Measurements from ENCODE around the gene FRG2. TPM values are rescaled to one million over a fixed set of nuclear protein-coding genes. Genes with fewer than 3 reads are reported as not detected.
"Not testable (repeated sequence)": the region's sequence is repeated elsewhere in the genome, so short reads cannot be mapped to it uniquely, and the experiment has no call there.

Gene FRG2
- total RNA-seq, 1 experiment from 2014 or later, result not detected

DNA sequence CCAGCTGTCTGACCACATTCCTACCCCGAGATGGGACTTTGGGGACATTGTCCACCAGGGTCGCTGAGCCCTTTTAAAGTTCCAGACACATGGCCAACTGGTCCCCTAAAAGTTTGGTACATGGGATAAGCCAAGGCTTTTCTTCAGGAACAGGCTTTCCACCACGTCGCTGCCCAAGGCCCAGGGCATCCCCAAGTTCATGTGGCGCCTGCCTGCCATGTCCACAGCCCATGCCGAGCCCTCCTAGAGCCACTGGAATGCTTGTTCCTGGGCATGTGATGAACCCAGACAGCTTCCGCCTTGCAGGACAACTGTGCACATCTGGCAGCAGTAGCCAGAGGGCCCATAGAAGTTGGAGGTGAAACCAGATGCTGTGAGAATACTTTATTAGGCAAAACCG lies 45.1 kb downstream of the FRG2 start:
- DNase-seq, result no peak
- intact Hi-C loops (cut with micrococcal nuclease; ENCODE audit: unreplicated experiment), result no loop called here
- no peaks in the 10 kb centered on the region for H3K4me1 Mint-ChIP-seq (ENCODE audit: low read depth, unreplicated experiment)
- no peaks in the 10 kb centered on the region for H3K27me3 Mint-ChIP-seq (ENCODE audit: unreplicated experiment)
- H3K9me3 Mint-ChIP-seq (ENCODE audit: low read depth, unreplicated experiment), result no peaks in the 10 kb centered on the region
- CTCF ChIA-PET, result no interaction called here
- no TSS peak for BruUV-seq (replicated peaks)
- TF ChIP-seq, protein P1, sequence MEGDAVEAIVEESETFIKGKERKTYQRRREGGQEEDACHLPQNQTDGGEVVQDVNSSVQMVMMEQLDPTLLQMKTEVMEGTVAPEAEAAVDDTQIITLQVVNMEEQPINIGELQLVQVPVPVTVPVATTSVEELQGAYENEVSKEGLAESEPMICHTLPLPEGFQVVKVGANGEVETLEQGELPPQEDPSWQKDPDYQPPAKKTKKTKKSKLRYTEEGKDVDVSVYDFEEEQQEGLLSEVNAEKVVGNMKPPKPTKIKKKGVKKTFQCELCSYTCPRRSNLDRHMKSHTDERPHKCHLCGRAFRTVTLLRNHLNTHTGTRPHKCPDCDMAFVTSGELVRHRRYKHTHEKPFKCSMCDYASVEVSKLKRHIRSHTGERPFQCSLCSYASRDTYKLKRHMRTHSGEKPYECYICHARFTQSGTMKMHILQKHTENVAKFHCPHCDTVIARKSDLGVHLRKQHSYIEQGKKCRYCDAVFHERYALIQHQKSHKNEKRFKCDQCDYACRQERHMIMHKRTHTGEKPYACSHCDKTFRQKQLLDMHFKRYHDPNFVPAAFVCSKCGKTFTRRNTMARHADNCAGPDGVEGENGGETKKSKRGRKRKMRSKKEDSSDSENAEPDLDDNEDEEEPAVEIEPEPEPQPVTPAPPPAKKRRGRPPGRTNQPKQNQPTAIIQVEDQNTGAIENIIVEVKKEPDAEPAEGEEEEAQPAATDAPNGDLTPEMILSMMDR (IDR thresholded peaks at IDR 0.05; ENCODE audit: unreplicated experiment), result no peak
- H3K4me3 Mint-ChIP-seq (ENCODE audit: low read depth, unreplicated experiment), result no peak overlapping the region
- peaks cover 6% of the 10 kb centered on the region for H3K36me3 Mint-ChIP-seq (ENCODE audit: insufficient read depth, unreplicated experiment)
- H3K27ac Mint-ChIP-seq (ENCODE audit: unreplicated experiment), result no peak overlapping the region

DNA sequence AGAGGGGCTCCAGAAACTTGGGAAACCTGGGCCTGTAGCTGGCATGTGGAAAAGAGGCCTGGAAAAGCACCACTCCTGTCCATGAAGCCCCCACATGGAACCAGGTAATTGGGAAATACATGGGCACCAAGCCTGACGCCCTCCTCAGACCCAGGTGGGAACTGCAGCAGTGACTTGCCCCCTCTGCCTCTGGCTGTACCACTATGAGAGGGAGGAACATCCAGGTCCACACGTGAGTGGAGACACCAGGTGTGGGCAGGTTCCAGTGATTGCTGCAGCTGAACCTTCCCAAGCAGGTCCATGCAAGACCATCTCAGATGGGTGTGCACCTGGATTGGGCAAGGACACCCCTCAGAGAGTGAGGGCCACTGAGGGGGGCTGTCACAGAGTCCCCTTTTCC lies 46.8 kb downstream of the FRG2 start:
- H3K36me3 Mint-ChIP-seq (ENCODE audit: insufficient read depth, unreplicated experiment); H3K4me1 Mint-ChIP-seq (ENCODE audit: low read depth, unreplicated experiment); CTCF ChIA-PET; H3K27ac Mint-ChIP-seq (ENCODE audit: unreplicated experiment); BruUV-seq (replicated peaks); DNase-seq; H3K27me3 Mint-ChIP-seq (ENCODE audit: unreplicated experiment); intact Hi-C loops (cut with micrococcal nuclease; ENCODE audit: unreplicated experiment); H3K9me3 Mint-ChIP-seq (ENCODE audit: low read depth, unreplicated experiment); H3K4me3 Mint-ChIP-seq (ENCODE audit: low read depth, unreplicated experiment): not testable (repeated sequence)

DNA sequence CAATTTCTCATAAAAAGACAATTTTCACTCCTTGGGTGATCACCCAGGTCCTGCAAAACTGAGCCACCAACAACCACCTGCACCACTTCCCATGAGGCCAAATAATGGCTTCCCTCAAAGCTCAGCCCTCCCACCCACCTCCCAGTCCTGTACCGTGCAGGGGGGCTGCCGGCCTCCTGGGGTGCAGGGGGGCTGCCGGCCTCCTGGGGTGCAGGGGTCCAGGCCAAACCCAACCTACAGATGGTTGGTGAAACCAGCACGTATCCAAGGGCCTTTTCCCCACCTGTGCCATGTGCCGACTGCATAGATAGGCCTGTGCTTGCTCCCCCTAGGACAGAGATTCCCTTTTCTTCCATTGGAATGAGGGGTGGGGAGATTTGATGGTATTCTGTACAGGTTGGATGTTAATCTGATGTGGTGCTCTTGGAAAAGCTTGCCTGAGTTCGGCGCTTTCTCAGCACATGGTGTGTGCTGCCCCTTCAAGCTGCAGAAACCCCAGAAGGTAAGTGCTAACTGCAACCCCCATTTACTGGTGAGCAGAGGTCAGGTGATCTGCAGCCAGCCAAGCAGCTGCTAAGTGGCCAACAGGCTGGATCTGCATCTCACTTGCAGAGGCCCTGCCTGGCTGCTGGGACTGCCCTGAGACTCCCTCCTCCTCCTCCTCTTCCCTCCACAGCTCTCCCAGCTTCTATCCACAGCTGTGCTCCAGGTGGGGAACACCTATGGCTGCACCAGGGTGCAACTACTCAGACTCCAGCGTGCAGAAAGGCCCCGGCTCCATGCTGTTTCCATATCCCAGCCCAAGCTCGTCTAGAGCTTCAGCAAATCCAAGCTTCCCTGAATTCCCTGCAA lies 47.6 kb downstream of the FRG2 start:
- CTCF ChIA-PET, result no interaction called here
- no peaks in the 10 kb centered on the region for H3K9me3 Mint-ChIP-seq (ENCODE audit: low read depth, unreplicated experiment)
- no peak for DNase-seq
- no peaks in the 10 kb centered on the region for H3K27me3 Mint-ChIP-seq (ENCODE audit: unreplicated experiment)
- no peak overlapping the region for H3K27ac Mint-ChIP-seq (ENCODE audit: unreplicated experiment)
- intact Hi-C loops (cut with micrococcal nuclease; ENCODE audit: unreplicated experiment), result no loop called here
- peaks cover 6% of the 10 kb centered on the region for H3K36me3 Mint-ChIP-seq (ENCODE audit: insufficient read depth, unreplicated experiment)
- BruUV-seq (replicated peaks), result no TSS peak
- no peaks in the 10 kb centered on the region for H3K4me1 Mint-ChIP-seq (ENCODE audit: low read depth, unreplicated experiment)
- H3K4me3 Mint-ChIP-seq (ENCODE audit: low read depth, unreplicated experiment), result no peak overlapping the region
- TF ChIP-seq, protein P1 (IDR thresholded peaks at IDR 0.05; ENCODE audit: unreplicated experiment), result no peak

Other genes with a start within 250 kb of the FRG2 start
- 24.2 and 31.8 TPM in 2 replicates for gene FRG1, start 86.4 kb downstream of the FRG2 start, total RNA-seq (2022)
- gene DBET, start 37.2 kb upstream of the FRG2 start, total RNA-seq (2022), result not detected in 2 replicates
- not detected in 2 replicates for gene DUX4, start 146.5 kb upstream of the FRG2 start, total RNA-seq (2022)

Data from Calu3 (cell line).